Esophagus muscularis mucosa (tissue), 4 donors: ENCODE data around the gene OCLN. TPM values are rescaled to one million over a fixed set of nuclear protein-coding genes. Genes with fewer than 3 reads are reported as not detected.
"Not testable (repeated sequence)": the region's sequence is repeated elsewhere in the genome, so short reads cannot be mapped to it uniquely, and the experiment has no call there.

Experiments used
- DNase-seq: peaks from one replicate; pipeline ENCODE4 v3.0.0-alpha.2; 2017; ENCODE audit errors: extremely low spot score
- H3K27ac ChIP-seq, 4 donors: fragments of 200-600 bp; sonication (generic); replicated peaks in 1 of 4; 1 replicate in 3 of 4; 2 replicates in 1 of 4; pipeline ENCODE4 v1.5.1; 2016 to 2019; ENCODE audit warnings: mild to moderate bottlenecking in 1 of 4
- H3K27me3 ChIP-seq, 4 donors: fragments of 200-600 bp; sonication (generic); one replicate each; pipeline versions ENCODE4 v1.5.1 to v1.6.0; 2016 to 2019
- H3K36me3 ChIP-seq, 4 donors: fragments of 200-600 bp; sonication (generic); one replicate each; pipeline ENCODE4 v1.5.1; 2016 to 2019
- H3K4me1 ChIP-seq, 4 donors: fragments of 200-600 bp; sonication (generic); one replicate each; pipeline ENCODE4 v1.5.1; 2016 to 2019
- H3K4me3 ChIP-seq, 4 donors: fragments of 200-600 bp; sonication (generic); 1 replicate in 2 of 4; 2 replicates in 2 of 4; pipeline ENCODE4 v1.5.1; 2016 to 2019; ENCODE audit warnings: mild to moderate bottlenecking in 4 of 4, moderate library complexity in 1 of 4
- H3K9me3 ChIP-seq, 4 donors: fragments of 200-600 bp; sonication (generic); 1 replicate in 3 of 4; 2 replicates in 1 of 4; pipeline ENCODE4 v1.5.1; 2016 to 2019
- EP300 ChIP-seq: sonication (generic); formaldehyde crosslinking; IDR thresholded peaks from one replicate; pipeline ENCODE4 v1.6.1; 2017; ENCODE audit warnings: antibody characterized with exemption
- POLR2A ChIP-seq: fragments of 450-650 bp; IDR thresholded peaks from one replicate; pipeline ENCODE4 v1.6.1; 2017; ENCODE audit warnings: antibody characterized with exemption, moderate library complexity, mild to moderate bottlenecking, low read depth
- POLR2AphosphoS5 ChIP-seq, 2 donors: sonication (generic); formaldehyde crosslinking; IDR thresholded peaks; one replicate each; pipeline ENCODE4 v1.6.1; 2017; ENCODE audit warnings: antibody characterized with exemption in 2 of 2
- WGBS: methylation state at CpG from one replicate; pipeline ENCODE4 v1.1.5; 2018; 5-methylcytosine and 5-hydroxymethylcytosine counted together
- intact Hi-C: fragments of 100-400 bp; cut with DNase I; formaldehyde crosslinking; loops from one replicate; pipeline ENCODE4 v1.15.1; 2023
- total RNA-seq, 4 donors: library from RNA; depleted of rRNA; stranded (reverse); fragments of >200 nt; gene quantifications; one replicate each; pipeline versions ENCODE4 v1.1.0 to v1.2.1, GENCODE V29; 2016
- TF ChIP-seq, protein P1 (sequence below), 3 experiments: fragments of 200-600 bp in 2 of 3; fragments of 450-650 bp in 1 of 3; sonication (generic) in 2 of 3; IDR thresholded peaks; one replicate each; pipeline ENCODE4 v1.5.1; 2017 to 2019; ENCODE audit warnings: antibody characterized with exemption in 3 of 3, mild to moderate bottlenecking in 2 of 3, moderate library complexity in 1 of 3

OCLN gene
- total RNA-seq, 4 donors from 2014 or later = 0.83 to 4.2 (median 1.8) TPM

DNA sequence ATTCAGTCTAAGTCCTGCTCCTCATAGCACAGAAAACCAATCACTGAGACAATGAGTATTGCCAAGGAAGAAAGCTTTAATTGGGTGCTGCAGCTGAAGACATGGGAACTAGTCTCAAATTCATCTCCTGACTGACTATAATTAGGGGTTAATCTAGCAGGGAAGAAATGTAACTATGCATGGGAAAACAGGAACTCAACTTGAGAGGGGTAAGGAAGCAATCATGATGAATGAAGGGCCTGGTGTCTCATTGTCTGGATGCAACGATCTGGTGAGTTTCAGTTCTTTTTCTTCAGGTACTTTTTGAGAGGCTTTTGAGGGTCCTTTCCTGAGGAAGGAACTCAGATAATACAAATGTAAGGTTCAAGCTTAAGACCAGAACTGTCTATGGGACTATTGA lies 24.0 kb upstream of the OCLN start:
- intact Hi-C loops = no loop called here
- WGBS = 81% methylated on average over 1 of the region's 1 CpG
- Histone ChIP-seq H3K27ac (no peak overlapping the region), H3K36me3 (no peaks in the 10 kb centered on the region), H3K9me3 (no peaks in the 10 kb centered on the region), H3K4me3 (no peak overlapping the region), H3K4me1 (no peaks in the 10 kb centered on the region), H3K27me3 (no peaks in the 10 kb centered on the region)
- no peak for DNase-seq
- TF ChIP-seq POLR2AphosphoS5 (IDR thresholded peaks at IDR 0.05) = no peak
- TF ChIP-seq, protein P1, sequence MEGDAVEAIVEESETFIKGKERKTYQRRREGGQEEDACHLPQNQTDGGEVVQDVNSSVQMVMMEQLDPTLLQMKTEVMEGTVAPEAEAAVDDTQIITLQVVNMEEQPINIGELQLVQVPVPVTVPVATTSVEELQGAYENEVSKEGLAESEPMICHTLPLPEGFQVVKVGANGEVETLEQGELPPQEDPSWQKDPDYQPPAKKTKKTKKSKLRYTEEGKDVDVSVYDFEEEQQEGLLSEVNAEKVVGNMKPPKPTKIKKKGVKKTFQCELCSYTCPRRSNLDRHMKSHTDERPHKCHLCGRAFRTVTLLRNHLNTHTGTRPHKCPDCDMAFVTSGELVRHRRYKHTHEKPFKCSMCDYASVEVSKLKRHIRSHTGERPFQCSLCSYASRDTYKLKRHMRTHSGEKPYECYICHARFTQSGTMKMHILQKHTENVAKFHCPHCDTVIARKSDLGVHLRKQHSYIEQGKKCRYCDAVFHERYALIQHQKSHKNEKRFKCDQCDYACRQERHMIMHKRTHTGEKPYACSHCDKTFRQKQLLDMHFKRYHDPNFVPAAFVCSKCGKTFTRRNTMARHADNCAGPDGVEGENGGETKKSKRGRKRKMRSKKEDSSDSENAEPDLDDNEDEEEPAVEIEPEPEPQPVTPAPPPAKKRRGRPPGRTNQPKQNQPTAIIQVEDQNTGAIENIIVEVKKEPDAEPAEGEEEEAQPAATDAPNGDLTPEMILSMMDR (IDR thresholded peaks at IDR 0.05) = no peak
- TF ChIP-seq EP300 = no peak
- no peak for TF ChIP-seq POLR2A

DNA sequence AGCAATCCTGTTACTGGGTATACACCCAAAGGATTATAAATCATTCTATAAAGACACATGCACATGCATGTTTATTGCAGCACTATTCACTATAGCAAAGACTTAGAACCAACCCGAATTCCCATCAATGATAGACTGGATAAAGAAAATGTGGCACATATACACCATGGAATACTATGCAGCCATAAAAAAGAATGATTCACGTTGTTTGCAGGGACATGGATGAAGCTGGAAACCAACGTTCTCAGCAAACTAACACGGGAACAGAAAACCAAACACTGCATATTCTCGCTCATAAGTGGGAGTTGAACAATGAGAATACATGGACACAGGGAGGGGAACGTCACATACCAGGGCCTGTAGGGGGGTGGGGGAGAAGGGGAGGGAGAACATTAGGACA lies 21.1 kb upstream of the OCLN start:
- WGBS = 81% methylated on average over 6 of the region's 6 CpGs
- H3K36me3 ChIP-seq, H3K4me1 ChIP-seq, DNase-seq, H3K27me3 ChIP-seq, intact Hi-C loops, H3K4me3 ChIP-seq, H3K9me3 ChIP-seq, H3K27ac ChIP-seq: not testable (repeated sequence)

DNA sequence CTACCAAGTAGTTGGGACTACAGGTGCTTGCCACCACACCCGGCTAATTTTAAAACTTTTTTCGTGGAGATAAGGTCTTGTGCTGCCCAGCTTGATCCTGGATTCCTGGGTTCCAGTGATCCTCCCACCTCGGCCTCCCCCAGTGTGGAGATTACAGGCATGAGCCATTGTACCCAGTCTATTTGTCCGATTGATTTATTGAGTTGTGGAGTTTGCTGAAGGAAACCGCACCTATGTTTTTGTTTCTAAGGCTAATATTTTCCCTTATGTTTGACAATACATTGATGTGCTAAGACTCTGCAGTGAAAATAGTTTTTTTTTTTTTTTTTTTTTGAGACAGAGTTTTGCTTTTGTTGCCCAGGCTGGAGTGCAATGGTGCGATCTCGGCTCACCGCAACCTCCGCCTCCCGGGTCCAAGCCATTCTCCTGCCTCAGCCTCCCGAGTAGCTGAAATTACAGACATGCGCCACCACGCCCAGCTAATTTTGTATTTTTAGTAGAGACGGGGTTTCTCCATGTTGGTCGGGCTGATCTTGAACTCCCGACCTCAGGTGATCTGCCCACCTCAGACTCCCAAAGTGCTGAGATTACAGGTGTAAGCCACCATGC lies 20.0 kb upstream of the OCLN start:
- H3K4me3 ChIP-seq, H3K4me1 ChIP-seq, intact Hi-C loops, H3K27me3 ChIP-seq, DNase-seq, H3K36me3 ChIP-seq, H3K27ac ChIP-seq, H3K9me3 ChIP-seq: not testable (repeated sequence)
- WGBS = 89% methylated on average over 16 of the region's 16 CpGs

DNA sequence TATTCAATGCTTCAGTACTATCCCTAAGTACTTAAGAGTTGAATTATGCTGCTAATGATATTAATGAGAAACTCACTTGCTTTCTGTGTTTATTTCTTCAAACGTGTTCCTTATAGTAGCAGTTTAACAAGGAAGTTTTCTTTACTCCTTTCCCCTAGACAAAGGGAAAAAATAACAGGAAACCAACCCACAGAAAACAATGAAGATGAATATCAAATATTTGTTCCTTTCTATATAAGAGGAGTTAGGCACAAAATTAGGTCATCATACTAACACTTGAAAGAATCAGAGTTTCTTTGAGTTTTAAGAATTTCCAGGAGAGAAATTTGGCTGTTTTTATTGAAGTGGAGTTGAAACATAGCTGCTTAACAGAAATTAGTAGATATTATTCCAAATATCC lies 15.4 kb upstream of the OCLN start:
- no peaks in the 10 kb centered on the region for H3K27me3 ChIP-seq
- WGBS = 14% methylated on average over 1 of the region's 1 CpG
- no peak for DNase-seq
- no peak overlapping the region for H3K27ac ChIP-seq
- H3K4me1 ChIP-seq = no peaks in the 10 kb centered on the region
- H3K36me3 ChIP-seq = no peaks in the 10 kb centered on the region
- intact Hi-C loops = no loop called here
- no peak for TF ChIP-seq EP300
- TF ChIP-seq, protein P1 (IDR thresholded peaks at IDR 0.05) = no peak
- TF ChIP-seq POLR2AphosphoS5 (IDR thresholded peaks at IDR 0.05) = no peak
- no peak for TF ChIP-seq POLR2A
- H3K9me3 ChIP-seq = no peaks in the 10 kb centered on the region
- H3K4me3 ChIP-seq = no peak overlapping the region

DNA sequence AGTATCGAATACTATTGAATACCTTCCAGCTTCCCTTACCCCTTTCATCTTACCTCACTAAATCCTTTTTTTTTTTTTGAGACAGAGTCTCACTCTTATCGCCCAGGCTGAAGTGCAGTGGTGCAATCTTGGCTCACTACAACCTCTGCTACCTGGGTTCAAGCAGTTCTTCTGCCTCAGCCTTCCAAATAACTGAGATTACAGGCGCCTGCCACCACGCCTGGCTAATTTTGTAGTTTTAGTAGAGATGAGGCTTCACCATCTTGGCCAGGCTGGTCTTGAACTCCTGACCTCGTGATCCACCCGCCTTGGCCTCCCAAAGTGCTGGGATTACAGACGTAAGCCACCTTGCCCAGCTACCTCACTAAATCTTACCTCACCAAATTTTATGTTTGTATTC lies 14.3 kb upstream of the OCLN start:
- intact Hi-C loops, H3K36me3 ChIP-seq, H3K9me3 ChIP-seq, H3K4me1 ChIP-seq, H3K27ac ChIP-seq, H3K27me3 ChIP-seq, H3K4me3 ChIP-seq, DNase-seq: not testable (repeated sequence)
- 89% methylated on average over 7 of the region's 7 CpGs for WGBS

DNA sequence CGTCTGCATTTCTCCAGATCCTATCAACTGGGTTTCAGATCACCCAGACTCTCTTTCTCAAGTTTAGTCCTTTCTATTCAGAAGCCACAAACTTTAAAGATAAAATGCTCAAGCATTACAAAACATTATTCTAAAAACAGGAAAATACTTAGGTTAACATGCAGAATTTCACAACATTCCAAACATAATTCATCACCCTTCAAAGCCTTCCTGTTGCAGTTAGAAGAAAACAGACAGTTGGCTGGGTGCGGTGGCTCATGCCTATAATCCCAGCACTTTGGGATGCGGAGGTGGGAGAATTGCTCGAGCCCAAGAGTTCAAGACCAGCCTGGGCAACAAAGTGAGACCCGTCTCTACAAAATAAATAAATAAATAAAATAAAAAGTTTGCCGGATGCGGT lies 7.7 kb upstream of the OCLN start:
- H3K4me3 ChIP-seq = no peak overlapping the region
- no peaks in the 10 kb centered on the region for H3K4me1 ChIP-seq
- intact Hi-C loops = no loop called here
- TF ChIP-seq, protein P1 (IDR thresholded peaks at IDR 0.05) = no peak
- no peak for TF ChIP-seq POLR2A
- no peaks in the 10 kb centered on the region for H3K9me3 ChIP-seq
- 71% methylated on average over 7 of the region's 7 CpGs for WGBS
- H3K27me3 ChIP-seq = peaks cover 0 to 17% (median 0%) of the 10 kb centered on the region in 4 donors
- H3K36me3 ChIP-seq = no peaks in the 10 kb centered on the region
- no peak for DNase-seq
- no peak overlapping the region for H3K27ac ChIP-seq
